Stimulated activated CD4-positive, alpha-beta T cell treated with anti-CD3 and anti-CD28 coated beads, Interleukin-15, amount 100 ng/mL, for 48 hours (primary cell): ENCODE data around the gene KIAA1217.

ENCODE experiments used
- DNase-seq, 2 donors: peaks; one replicate each; pipeline ENCODE4 v3.0.0-alpha.2; 2020; ENCODE audit warnings: low read depth in 2 of 2

KIAA1217 gene

GRCh38 chr10:24589265-24589664 is 380.3 kb downstream of the KIAA1217 start:
- no peak for DNase-seq

DNA sequence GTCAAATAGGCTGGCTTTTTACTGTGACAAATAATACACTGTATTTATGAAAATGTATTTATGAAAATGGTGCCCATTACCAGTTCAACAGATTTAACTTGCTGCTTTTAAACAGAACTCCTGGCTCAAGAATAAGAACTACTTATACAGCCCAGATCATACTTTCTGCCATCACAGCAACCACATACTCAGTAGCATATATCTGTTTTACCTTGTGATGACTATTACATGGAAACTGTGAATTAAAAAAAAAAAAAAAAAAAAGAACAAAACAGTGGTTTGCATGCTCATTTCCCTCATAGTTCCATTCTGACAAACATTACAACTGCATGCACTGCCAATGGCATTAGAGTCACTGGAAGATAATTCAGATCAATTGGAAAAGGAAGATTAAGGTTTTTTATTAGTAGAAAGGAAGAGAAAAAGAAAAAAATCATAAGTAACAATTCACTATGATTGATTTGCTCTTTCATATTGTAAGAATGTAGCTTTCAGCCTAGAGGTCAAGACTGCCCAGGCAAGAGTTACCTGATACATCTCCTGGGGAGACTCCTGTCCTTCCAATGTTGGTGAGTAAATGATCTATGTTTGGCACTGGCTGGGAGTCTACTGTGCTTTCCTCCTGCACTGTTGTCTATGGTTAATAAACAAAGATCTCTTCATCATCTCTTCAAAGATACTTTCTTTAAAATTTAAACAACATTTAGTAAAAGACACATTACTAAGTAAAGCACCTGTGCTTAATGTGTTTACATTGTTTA is 381.9 kb downstream of the KIAA1217 start:
- DNase-seq: no peak

GRCh38 chr10:24596217-24596930 is 387.4 kb downstream of the KIAA1217 start:
- DNase-seq: no peak

GRCh38 chr10:24597426-24597825 is 388.5 kb downstream of the KIAA1217 start:
- DNase-seq: no peak
